WERI-Rb-1 (cell line): ENCODE measurements around the gene VPS8.
A peak's percentile ranks its signal among the peaks of the same experiment; 100 is the strongest.

Experiments
- DNase-seq: peaks from one replicate; pipeline ENCODE4 v3.0.0-alpha.2; 2020
- H3K27ac ChIP-seq: fragments of 250-450 bp; sonication (Bioruptor Pico); 2 replicates; pipeline ENCODE4 v1.5.1; 2020; ENCODE audit warnings: mild to moderate bottlenecking, moderate library complexity
- H3K27me3 ChIP-seq: fragments of 250-450 bp; sonication (Bioruptor Pico); 2 replicates; pipeline ENCODE4 v1.5.1; 2021; ENCODE audit warnings: mild to moderate bottlenecking, low read depth, moderate library complexity; ENCODE audit not compliant: insufficient read depth, severe bottlenecking
- H3K36me3 ChIP-seq: fragments of 250-450 bp; sonication (Bioruptor Pico); 2 replicates; pipeline ENCODE4 v1.5.1; 2020; ENCODE audit warnings: mild to moderate bottlenecking, moderate library complexity
- H3K4me3 ChIP-seq: 2 replicates; pipeline ENCODE4 v1.5.1; 2011; ENCODE audit warnings: low read depth, mild to moderate bottlenecking, control low read depth, low read length
- H3K9me3 ChIP-seq: fragments of 250-450 bp; sonication (Bioruptor Pico); 2 replicates; pipeline ENCODE4 v1.5.1; 2021; ENCODE audit warnings: mild to moderate bottlenecking, moderate library complexity; ENCODE audit not compliant: severe bottlenecking
- CTCF ChIP-seq: IDR thresholded peaks from 2 replicates; pipeline ENCODE4 v1.5.1; 2011; ENCODE audit warnings: low read depth, mild to moderate bottlenecking, control low read depth, inconsistent platforms, low read length

Gene VPS8

GRCh38 chr3:184811999-184812661, at the start of gene VPS8:
TSS of gene VPS8 (plus strand) at chr3:184812166. CDS start at chr3:184824633, 12,467 bp downstream.
- DNase-seq = peak; percentile 97
- Histone ChIP-seq H3K27ac (peak within 1 kb of the TSS; percentile 74), H3K4me3 (peak within 1 kb of the TSS; percentile 77), H3K9me3 (no peaks in the 10 kb centered on the region), H3K36me3 (peaks cover 5% of the 10 kb centered on the region), H3K27me3 (no peaks in the 10 kb centered on the region)
- TF ChIP-seq CTCF = peak; percentile 39; the same call in 1 of the 2 replicates

GRCh38 chr3:184764191-184764590, 47.8 kb upstream of the VPS8 start:
- no peak overlapping the region for H3K4me3 ChIP-seq
- H3K27me3 ChIP-seq = no peaks in the 10 kb centered on the region
- TF ChIP-seq CTCF = no peak
- no peaks in the 10 kb centered on the region for H3K9me3 ChIP-seq
- H3K36me3 ChIP-seq = no peaks in the 10 kb centered on the region
- H3K27ac ChIP-seq = no peak overlapping the region
- no peak for DNase-seq

GRCh38 chr3:184765047-184765729, 46.8 kb upstream of the VPS8 start:
- TF ChIP-seq CTCF = no peak
- DNase-seq = no peak
- Histone ChIP-seq H3K9me3 (no peaks in the 10 kb centered on the region), H3K4me3 (no peak overlapping the region), H3K27me3 (no peaks in the 10 kb centered on the region), H3K27ac (no peak overlapping the region), H3K36me3 (no peaks in the 10 kb centered on the region)

- TF ChIP-seq CTCF = no peak
- Histone ChIP-seq H3K27me3 (no peaks in the 10 kb centered on the region), H3K36me3 (no peaks in the 10 kb centered on the region), H3K9me3 (no peaks in the 10 kb centered on the region), H3K4me3 (no peak overlapping the region), H3K27ac (no peak overlapping the region)
- no peak for DNase-seq
Measured at GRCh38 chr3:184765730-184766074, 46.3 kb upstream of the VPS8 start.

- no peak overlapping the region for H3K27ac ChIP-seq
- no peak for DNase-seq
- H3K36me3 ChIP-seq = no peaks in the 10 kb centered on the region
- no peak overlapping the region for H3K4me3 ChIP-seq
- H3K9me3 ChIP-seq = no peaks in the 10 kb centered on the region
- TF ChIP-seq CTCF = no peak
- H3K27me3 ChIP-seq = no peaks in the 10 kb centered on the region
Measured at GRCh38 chr3:184766555-184767261, 45.3 kb upstream of the VPS8 start.
